Measurements from ENCODE around the gene TASOR.

The TASOR gene

DNA sequence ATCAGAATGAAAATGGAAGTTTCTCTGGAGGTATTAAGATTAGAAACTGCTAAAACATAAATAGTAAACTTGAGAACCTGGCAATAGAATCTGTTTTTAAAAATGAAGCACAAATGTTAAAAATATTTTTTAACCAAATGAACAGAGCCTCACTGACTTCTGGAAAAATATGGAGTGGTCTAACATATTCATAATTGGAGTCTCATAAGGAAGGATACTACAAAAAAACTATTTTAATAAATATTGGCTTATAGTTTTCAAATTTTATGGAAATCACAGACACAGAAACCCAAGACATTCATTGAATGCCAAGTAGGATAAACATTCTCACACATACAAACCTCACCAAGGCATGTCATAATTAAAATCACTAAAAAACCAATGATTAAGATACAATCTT, 23.6 kb upstream of the TASOR start:
- TF ChIP-seq, protein P1, sequence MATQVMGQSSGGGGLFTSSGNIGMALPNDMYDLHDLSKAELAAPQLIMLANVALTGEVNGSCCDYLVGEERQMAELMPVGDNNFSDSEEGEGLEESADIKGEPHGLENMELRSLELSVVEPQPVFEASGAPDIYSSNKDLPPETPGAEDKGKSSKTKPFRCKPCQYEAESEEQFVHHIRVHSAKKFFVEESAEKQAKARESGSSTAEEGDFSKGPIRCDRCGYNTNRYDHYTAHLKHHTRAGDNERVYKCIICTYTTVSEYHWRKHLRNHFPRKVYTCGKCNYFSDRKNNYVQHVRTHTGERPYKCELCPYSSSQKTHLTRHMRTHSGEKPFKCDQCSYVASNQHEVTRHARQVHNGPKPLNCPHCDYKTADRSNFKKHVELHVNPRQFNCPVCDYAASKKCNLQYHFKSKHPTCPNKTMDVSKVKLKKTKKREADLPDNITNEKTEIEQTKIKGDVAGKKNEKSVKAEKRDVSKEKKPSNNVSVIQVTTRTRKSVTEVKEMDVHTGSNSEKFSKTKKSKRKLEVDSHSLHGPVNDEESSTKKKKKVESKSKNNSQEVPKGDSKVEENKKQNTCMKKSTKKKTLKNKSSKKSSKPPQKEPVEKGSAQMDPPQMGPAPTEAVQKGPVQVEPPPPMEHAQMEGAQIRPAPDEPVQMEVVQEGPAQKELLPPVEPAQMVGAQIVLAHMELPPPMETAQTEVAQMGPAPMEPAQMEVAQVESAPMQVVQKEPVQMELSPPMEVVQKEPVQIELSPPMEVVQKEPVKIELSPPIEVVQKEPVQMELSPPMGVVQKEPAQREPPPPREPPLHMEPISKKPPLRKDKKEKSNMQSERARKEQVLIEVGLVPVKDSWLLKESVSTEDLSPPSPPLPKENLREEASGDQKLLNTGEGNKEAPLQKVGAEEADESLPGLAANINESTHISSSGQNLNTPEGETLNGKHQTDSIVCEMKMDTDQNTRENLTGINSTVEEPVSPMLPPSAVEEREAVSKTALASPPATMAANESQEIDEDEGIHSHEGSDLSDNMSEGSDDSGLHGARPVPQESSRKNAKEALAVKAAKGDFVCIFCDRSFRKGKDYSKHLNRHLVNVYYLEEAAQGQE (IDR thresholded peaks at IDR 0.05; ENCODE audit: insufficient replicate concordance, low read depth): no peak
- Histone ChIP-seq H3K27me3 (ENCODE audit: insufficient read depth, poor library complexity, severe bottlenecking) (no peaks in the 10 kb centered on the region), H3K27ac (replicated peaks) (no peak overlapping the region), H3K4me3 (replicated peaks; ENCODE audit: insufficient read depth, low read length) (no peak overlapping the region)
- no peak for DNase-seq (ENCODE audit: low read depth in 1 of 2, low spot score in 1 of 2)

DNA sequence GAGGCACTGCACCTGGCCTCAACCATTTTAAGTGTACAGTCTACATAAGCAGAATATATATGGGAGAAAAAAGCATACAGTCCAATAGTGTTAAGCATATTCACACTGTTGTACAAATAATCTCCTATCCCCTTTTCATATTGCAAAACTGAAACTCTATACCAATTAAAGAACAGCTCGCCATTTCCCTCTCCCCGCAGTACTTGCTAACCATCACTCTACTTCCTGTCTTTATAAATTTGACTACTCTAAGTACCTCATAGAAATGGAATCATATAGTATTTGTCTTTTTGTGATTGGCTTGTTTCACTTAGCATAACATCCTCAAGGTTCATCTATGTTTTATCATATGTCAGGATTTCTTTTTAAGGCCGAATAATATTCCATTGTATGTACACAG, 21.6 kb upstream of the TASOR start:
- no peak for DNase-seq (ENCODE audit: low read depth in 1 of 2, low spot score in 1 of 2)
- TF ChIP-seq GABPA (IDR thresholded peaks at IDR 0.05; ENCODE audit: low read depth) (no peak), POLR2AphosphoS5 (IDR thresholded peaks at IDR 0.05; ENCODE audit: low read depth) (no peak), SPI1 (IDR thresholded peaks at IDR 0.05; ENCODE audit: borderline replicate concordance, low read depth) (no peak)
- TF ChIP-seq, protein P2, sequence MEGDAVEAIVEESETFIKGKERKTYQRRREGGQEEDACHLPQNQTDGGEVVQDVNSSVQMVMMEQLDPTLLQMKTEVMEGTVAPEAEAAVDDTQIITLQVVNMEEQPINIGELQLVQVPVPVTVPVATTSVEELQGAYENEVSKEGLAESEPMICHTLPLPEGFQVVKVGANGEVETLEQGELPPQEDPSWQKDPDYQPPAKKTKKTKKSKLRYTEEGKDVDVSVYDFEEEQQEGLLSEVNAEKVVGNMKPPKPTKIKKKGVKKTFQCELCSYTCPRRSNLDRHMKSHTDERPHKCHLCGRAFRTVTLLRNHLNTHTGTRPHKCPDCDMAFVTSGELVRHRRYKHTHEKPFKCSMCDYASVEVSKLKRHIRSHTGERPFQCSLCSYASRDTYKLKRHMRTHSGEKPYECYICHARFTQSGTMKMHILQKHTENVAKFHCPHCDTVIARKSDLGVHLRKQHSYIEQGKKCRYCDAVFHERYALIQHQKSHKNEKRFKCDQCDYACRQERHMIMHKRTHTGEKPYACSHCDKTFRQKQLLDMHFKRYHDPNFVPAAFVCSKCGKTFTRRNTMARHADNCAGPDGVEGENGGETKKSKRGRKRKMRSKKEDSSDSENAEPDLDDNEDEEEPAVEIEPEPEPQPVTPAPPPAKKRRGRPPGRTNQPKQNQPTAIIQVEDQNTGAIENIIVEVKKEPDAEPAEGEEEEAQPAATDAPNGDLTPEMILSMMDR (IDR thresholded peaks at IDR 0.05; ENCODE audit: insufficient read depth, low read length): no peak
- TF ChIP-seq, protein P1 (IDR thresholded peaks at IDR 0.05; ENCODE audit: insufficient replicate concordance, low read depth): no peak
- no peak overlapping the region for H3K4me3 ChIP-seq (replicated peaks; ENCODE audit: insufficient read depth, low read length)
- no peak overlapping the region for H3K27ac ChIP-seq (replicated peaks)
- H3K27me3 ChIP-seq (ENCODE audit: insufficient read depth, poor library complexity, severe bottlenecking): no peaks in the 10 kb centered on the region

DNA sequence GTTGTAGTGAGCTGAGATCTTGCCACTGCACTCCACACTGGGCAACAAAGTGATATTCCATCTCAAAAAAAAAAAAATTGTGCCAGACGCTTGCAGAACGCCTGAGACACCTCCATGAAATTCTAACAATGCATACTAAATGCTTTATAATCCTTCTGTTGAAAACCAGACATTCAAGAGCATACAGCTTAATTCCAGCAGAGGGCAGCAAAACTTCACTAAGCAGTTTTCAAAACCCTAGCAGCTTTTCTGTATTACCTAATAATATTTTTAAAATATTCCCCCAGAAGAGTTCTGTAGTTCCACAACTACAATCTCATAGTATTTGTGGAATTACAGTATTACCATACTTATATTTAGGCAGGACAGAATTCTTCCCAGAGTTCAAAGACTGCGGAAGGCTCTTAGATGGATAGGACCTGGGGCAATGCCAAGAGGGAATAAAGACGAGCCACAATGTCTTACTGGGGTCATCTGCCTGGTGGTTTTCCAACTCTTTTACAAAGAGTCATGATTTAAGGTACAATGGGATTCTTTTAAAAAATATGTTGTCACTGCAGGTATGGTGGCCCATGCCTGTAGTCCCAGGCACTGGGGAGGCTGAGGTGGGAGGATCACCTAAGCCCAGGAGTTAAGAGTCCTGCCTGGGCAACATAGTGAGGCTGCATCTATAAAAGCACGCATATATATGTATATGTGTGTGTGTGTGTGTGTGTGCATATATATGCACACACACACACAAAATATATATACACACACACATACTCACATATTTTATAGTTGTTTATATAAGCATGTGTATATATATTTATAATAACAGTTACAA, 19.6 kb upstream of the TASOR start:
- DNase-seq (ENCODE audit: low read depth in 1 of 2, low spot score in 1 of 2): peak in 1 of 2 experiments; percentile 56
- Histone ChIP-seq H3K4me3 (replicated peaks; ENCODE audit: insufficient read depth, low read length) (no peak overlapping the region), H3K27me3 (ENCODE audit: insufficient read depth, poor library complexity, severe bottlenecking) (no peaks in the 10 kb centered on the region), H3K27ac (replicated peaks) (no peak overlapping the region)
- TF ChIP-seq, protein P2 (IDR thresholded peaks at IDR 0.05; ENCODE audit: insufficient read depth, low read length): peak; percentile 72
- TF ChIP-seq, protein P1 (IDR thresholded peaks at IDR 0.05; ENCODE audit: insufficient replicate concordance, low read depth): no peak
- TF ChIP-seq SPI1 (IDR thresholded peaks at IDR 0.05; ENCODE audit: borderline replicate concordance, low read depth): no peak
